GM13976 (cell line): ENCODE results near the gene PLB1.

ENCODE experiments used
- DNase-seq: peaks from one replicate; pipeline ENCODE4 v3.0.0; 2012; ENCODE audit warnings: low spot score
- in situ Hi-C: fragments of 300-500 bp; cut with MboI; formaldehyde crosslinking; loops from one replicate; pipeline ENCODE4 v1.12.0; 2022; ENCODE audit warnings: low sequenced_read_pairs, mixed read lengths, inconsistent platforms; ENCODE audit not compliant: unreplicated experiment
- TF ChIP-seq, protein P1 (sequence below): IDR thresholded peaks from 2 replicates; pipeline ENCODE4 v1.5.1; 2012; ENCODE audit warnings: borderline replicate concordance, mild to moderate bottlenecking; ENCODE audit not compliant: insufficient read depth; ENCODE audit errors: extremely low read depth, missing control alignments, control extremely low read depth

The PLB1 gene

DNA sequence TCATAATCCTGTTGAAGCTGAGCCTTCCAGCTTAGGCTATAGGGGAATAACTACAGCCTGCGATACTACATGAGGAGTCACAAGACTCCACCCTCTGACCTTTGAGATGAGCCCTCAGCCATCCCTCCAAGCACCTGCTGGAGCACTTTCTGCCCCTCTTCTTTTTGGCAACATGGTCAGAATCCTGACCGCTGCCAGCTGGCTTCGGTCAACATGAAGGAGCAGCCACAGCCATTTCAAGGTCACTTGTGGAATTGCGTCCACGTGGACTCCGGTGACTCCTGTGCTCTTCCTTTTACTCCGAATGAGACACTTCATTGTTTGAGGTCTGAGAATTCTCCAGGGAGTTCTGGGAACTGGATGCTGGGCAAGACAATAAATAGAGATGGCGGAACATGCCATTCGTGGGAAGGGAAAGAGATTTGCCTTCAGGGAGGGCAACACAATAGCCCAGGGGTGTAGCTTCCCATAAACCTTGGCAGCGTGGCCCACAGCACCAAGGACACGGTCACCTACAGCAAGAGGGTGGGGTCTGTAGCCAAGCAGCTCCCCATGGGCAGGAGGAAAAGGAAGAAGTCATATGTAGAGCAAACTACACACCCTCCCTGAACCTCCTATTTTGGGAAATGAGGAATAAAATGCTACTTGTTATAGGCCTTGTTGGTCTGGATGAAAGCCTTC lies 182.5 kb downstream of the PLB1 start:
- in situ Hi-C loops, result no loop called here
- TF ChIP-seq, protein P1, sequence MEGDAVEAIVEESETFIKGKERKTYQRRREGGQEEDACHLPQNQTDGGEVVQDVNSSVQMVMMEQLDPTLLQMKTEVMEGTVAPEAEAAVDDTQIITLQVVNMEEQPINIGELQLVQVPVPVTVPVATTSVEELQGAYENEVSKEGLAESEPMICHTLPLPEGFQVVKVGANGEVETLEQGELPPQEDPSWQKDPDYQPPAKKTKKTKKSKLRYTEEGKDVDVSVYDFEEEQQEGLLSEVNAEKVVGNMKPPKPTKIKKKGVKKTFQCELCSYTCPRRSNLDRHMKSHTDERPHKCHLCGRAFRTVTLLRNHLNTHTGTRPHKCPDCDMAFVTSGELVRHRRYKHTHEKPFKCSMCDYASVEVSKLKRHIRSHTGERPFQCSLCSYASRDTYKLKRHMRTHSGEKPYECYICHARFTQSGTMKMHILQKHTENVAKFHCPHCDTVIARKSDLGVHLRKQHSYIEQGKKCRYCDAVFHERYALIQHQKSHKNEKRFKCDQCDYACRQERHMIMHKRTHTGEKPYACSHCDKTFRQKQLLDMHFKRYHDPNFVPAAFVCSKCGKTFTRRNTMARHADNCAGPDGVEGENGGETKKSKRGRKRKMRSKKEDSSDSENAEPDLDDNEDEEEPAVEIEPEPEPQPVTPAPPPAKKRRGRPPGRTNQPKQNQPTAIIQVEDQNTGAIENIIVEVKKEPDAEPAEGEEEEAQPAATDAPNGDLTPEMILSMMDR, result no peak
- no peak for DNase-seq

DNA sequence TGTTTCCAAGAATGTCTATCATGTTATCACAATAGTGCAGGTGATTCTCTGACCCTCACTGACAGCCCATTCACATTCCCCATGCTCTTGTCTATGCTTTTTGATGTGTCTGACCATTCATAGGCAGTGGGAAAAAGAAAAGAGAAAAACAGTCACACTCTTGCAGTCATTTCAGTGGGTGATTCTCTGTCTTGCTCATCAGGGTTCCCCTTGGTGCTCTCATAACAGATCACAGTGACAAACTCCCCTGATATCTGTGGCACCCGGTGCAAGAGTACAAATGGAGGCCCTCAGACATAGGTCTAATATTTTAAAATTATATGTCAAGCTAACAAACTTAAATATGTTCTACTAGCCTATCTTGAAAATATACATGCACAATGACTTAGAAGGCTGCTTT lies 183.1 kb downstream of the PLB1 start:
- TF ChIP-seq, protein P1, result no peak
- peak; percentile 43 for DNase-seq
- in situ Hi-C loops, result no loop called here

DNA sequence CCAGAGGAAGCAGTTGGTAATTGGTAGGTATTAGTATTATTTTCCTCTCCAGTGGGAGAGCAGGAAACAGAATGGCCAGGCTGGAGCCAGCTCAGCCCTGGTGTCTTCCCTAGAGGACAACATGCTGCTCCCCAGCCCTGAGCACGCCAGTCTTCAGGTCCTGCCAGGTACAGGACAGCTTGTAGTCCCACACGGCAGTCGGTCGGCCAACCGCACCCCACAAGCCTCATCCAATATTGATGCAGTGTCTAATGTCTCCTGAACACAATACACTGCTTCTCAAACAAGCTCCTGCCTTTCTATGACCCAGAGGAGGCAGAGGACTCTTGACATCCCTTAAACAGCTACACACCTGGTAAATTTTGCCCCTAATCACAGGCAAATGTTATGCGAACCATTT lies 184.8 kb downstream of the PLB1 start:
- in situ Hi-C loops, result no loop called here
- TF ChIP-seq, protein P1, result no peak
- no peak for DNase-seq

DNA sequence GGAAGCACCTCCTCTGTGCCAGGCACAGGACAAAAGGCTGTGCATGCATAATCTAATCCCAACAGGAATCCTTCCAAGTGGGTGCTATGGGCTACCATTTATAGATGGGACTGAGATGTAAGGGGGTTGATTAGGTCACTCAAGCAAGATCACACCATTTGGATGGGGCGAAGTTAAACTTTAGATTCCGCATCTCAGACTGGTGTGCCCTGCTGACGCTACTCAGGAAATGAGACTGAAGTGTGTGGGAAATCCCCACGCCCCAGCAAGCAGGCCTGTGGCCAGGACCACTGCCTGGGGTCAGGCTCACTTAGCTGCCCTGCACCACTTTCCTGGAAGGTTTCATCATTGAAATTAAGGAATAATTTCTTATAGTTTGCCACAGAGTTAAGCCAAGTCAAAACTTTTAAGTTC lies 185.3 kb downstream of the PLB1 start:
- in situ Hi-C loops, result no loop called here
- TF ChIP-seq, protein P1, result no peak
- peak; percentile 86 for DNase-seq

DNA sequence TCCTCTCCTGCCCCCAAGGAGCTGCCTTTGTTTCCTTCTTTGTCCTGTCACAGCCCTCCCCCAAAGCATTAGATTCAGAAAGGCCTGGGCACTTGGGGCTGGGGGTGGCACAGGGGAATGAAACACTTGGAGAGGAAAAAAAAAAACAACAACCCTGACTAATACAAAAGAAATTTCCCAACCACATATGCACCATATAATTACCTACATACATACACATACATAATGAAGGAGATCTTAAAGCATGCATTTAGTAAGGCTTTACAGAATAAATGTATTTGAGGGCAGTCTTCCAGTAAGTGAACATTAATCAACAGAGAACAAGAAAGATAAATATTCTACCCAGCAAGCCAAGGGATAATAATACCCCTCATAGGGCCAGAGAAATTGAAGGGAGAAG lies 185.7 kb downstream of the PLB1 start:
- TF ChIP-seq, protein P1, result no peak
- in situ Hi-C loops, result no loop called here
- no peak for DNase-seq

DNA sequence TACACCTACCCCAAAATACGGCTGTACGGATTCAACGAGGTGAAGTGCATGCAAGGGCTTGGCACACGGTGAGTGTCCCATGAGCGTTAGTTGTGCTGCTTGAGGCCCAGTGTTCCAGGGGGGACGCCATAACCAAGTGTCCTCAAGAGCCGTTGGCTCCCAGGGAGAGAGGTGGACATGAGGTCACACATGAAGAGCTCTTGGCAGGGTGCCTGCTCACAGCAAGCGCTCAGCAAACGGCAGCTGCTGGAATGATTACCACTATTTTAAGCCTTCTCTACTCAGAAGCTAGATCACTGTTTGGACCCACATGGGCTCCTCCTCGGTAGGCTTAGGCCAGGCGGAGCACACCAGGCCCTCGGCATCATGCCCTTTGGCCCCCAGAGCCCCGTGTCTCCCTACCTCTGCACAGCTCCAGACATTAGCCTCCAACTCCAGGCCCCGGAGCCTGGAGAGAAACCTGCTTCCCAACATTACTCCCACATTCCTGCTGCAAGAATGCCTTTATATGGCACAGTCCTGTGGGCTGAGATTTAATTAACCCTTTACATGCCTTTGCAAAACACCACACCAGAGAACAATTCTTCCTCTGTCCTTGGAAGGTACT lies 187.3 kb downstream of the PLB1 start:
- in situ Hi-C loops, result no loop called here
- TF ChIP-seq, protein P1, result no peak
- no peak for DNase-seq
